Measurements from ENCODE around the gene CDK5RAP2.

- TF ChIP-seq CTCF (IDR thresholded peaks at IDR 0.05; ENCODE audit: insufficient read depth, low read length) (no peak), POLR2AphosphoS5 (IDR thresholded peaks at IDR 0.05; ENCODE audit: low read depth) (no peak), GABPA (IDR thresholded peaks at IDR 0.05; ENCODE audit: low read depth) (no peak), SPI1 (IDR thresholded peaks at IDR 0.05; ENCODE audit: borderline replicate concordance, low read depth) (no peak), REST (IDR thresholded peaks at IDR 0.05; ENCODE audit: insufficient replicate concordance, low read depth) (no peak)
Observed at GRCh38 chr9:120372040-120372439, 207.9 kb downstream of the CDK5RAP2 start.
